Activated T-helper 1 cell treated with anti-CD3 and anti-CD28 coated beads, Interleukin-2, amount 50 U/mL, for 16 hours (primary cell): ENCODE data around the gene PPP1R14B.
A peak's percentile ranks its signal among the peaks of the same experiment; 100 is the strongest.

Source experiments
- DNase-seq, 2 donors: peaks; one replicate each; pipeline ENCODE4 v3.0.0-alpha.2; 2020; ENCODE audit warnings: low read depth in 1 of 2, low spot score in 1 of 2

The PPP1R14B gene

DNA sequence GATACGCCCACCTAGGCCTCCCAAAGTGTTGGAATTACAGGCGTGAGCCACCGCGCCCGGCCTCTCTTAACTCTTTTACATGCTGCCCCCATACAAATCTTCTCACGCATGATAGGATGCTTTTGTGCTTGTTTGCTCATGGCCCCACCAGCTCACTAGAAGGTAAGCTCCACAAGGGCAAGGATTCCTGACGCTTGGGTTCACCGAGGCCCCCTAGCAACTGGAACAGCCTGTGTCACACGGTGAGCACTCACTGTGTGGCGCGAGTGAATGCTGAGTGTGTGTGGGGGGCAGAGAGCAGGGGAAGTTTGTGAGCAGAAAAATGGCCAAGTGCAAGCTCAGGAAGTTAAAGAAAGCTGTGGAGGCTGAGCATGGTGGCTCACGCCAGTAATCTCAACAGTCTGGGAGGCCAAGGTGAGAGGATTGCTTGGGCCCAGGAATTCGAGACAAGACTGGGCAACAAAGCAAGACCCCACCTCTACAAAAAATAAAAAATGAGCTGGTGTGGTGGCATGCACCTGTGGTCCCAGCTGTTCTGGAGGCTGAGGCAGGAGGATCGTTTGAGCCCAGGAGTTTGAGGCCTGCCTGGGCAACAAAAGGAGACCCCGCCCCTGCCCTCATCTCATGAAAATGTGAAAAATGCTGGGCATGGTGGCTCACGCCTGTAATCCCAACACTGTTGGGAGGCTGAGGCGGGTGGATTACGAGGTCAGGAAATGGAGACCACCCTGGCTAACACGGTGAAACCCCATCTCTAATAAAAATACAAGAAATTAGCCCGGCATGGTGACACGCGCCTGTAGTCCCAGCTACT lies 35.4 kb upstream of the PPP1R14B start:
- no peak for DNase-seq

DNA sequence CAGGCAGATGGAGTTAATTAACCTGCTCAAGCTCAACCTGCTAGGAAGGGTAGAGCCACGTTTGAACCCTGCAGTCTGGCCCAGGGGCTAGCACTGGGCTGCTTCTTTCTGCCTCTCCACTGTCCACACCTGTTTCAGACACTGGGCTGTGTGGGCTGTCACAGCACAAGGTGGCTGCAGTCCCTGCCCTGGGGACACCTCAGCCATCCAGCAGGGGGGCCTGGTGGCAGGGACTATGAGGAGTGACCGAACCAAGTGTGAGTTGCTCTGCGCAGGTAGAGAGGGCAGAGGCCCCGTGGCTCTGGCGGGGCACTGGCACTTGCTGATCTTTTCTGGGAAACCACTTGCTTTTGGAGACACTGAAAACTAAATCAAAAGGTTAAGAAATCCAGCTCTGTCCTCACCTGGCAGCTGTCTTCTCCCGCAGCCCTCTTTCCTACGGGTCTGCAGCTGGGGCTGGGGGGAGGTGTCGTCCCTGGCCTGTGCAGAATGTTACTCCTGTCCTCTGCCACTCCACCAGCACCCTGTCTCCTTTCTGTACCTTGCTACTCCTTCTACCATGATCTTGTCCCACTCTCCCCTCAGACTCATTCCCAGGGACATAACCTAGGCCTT lies 31.9 kb upstream of the PPP1R14B start:
- no peak for DNase-seq

DNA sequence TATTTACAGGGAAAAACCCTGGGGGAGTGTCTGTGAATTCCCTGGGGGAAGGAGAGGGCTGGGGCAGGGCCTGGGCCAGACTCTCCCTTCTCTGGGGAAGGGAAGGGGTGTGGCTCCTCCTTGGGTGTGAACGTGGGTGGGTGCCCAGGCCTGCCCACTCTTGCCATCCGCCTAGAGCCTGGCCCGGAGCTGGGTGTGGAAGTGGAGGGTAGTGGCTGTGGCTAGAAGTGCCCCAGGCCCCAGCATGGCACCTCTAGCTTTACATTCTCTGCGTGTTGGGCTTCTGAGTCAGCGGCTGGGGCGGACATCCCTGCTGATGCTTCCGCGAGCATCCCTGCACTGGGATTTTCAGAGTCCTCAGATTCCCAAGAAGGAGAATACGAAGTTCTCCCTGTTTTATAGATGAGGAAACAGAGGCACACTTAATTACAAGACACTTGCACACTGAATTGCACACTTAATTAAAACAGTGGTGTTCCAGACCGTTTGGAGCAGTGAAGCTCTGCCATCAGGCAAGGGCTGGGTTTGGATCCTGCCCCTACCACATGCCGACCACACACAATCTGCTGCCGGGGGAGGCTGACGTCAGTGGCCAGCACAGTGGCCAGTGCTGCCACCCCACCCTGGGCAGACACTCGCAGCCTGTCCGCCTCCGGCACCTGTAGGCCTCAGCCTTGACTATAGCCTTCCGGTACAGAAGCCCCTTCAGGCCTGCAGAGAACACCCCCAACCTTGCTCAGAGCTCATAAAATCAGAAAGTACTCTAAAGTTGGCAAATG lies 30.1 kb upstream of the PPP1R14B start:
- DNase-seq: no peak

DNA sequence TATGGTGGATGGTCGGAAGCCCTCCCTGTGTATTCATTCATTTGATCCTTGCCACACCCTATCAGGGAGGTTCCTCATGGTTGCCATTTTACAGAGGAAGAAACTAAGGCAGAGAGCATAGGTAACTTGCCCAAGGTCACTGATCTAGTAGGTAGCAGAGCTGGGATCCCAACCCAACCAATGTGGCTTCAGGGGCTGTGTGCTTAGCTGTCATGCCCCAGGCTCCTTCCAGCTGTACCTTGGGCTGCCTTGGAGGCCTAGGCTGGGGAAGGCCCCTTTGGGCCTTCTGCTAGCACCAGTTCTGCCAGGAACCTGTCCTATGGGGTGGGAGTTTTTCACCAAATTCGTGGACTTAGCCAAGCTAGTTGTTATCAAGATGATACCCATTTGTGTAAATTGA lies 29.1 kb upstream of the PPP1R14B start:
- DNase-seq: no peak

DNA sequence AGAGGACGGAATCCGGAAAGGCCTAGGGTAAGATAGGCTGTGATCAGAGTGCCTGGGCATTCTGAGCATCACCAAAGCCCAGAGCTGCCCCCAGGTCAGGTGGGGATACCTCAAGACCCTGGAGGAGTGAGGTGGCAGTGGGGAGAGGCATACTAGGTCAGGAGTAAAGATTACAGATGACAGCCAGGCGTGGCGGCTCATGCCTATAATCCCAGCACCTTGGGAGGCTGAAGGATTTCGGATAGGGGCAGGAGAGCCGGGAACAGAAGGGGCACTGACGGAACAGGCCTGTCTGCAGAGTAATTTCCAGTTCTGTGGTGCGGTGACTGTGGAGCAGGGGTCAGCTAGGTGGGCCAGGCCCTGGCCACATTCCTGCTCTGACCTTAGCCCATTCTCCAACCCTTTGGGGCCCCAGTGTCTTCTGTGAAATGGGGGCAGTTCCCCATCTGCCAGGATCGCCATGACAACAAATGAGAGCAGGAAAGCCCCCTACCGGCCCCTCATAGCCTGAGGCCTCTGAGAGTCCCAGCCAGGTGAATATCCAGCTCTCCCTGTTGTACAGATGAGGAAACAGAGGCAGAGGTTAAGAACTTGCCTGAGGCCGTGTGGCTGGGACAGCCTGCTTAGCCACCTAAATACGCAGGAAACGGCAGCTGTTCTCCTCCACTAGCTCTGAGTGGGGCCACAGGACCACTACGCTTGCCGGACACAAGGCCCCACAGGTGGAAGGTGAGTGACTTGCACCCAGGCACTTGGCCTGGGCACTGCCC lies 28.5 kb upstream of the PPP1R14B start:
- no peak for DNase-seq

GRCh38 chr11:64269540-64270220 lies 22.9 kb upstream of the PPP1R14B start:
- DNase-seq: peak; percentile 95 to 97

GRCh38 chr11:64268893-64269539 lies 22.3 kb upstream of the PPP1R14B start:
- DNase-seq: no peak

GRCh38 chr11:64268025-64268892 lies 21.5 kb upstream of the PPP1R14B start:
- DNase-seq: no peak

DNA sequence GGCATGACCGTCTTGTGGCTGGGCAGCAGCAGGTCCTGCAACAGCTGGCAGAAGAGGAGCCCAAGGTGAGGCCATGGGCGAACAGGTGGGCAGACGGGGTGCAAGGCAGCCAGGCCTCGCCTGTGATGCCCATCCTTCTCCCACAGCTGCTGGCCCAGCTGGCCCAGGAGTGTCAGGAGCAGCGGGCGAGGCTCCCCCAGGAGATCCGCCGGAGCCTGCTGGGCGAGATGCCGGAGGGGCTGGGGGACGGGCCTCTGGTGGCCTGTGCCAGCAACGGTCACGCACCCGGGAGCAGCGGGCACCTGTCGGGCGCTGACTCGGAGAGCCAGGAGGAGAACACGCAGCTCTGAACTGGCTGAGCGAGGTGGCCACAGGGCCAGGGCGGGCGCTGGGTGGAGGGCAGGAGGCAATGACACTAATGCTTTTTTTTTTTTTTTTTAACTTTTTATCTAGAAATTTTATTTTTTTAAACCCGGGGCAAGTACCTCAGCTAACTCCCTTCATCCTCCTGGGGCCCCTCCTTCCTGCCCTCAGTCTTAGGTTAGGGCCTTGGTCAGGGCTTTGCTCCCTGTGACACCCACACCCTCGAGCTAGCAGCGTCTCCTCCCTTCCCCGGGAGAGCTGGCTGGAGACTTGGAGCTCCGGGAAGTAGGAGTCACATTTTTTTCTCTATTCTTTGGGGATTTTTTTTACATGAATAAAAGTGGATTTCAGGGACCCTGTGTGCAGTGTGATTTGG lies 20.6 kb upstream of the PPP1R14B start:
- no peak for DNase-seq

DNA sequence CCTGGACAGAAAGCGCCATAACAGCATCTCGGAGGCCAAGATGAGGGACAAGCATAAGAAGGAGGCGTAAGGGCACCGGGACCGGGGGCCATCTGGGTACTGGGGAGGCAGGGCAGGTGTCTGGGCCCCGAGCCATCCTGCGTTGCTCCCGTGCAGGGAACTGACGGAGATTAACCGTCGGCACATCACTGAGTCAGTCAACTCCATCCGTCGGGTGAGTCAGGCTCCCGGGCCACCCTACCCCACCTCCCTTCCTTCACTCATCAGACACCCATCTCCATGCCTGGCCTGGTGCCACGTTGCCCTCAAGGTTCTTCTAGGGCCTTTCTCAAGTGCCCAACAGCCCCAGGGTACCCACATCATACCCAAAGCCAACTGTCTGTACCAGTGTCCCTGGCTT lies 19.6 kb upstream of the PPP1R14B start:
- DNase-seq: no peak

DNA sequence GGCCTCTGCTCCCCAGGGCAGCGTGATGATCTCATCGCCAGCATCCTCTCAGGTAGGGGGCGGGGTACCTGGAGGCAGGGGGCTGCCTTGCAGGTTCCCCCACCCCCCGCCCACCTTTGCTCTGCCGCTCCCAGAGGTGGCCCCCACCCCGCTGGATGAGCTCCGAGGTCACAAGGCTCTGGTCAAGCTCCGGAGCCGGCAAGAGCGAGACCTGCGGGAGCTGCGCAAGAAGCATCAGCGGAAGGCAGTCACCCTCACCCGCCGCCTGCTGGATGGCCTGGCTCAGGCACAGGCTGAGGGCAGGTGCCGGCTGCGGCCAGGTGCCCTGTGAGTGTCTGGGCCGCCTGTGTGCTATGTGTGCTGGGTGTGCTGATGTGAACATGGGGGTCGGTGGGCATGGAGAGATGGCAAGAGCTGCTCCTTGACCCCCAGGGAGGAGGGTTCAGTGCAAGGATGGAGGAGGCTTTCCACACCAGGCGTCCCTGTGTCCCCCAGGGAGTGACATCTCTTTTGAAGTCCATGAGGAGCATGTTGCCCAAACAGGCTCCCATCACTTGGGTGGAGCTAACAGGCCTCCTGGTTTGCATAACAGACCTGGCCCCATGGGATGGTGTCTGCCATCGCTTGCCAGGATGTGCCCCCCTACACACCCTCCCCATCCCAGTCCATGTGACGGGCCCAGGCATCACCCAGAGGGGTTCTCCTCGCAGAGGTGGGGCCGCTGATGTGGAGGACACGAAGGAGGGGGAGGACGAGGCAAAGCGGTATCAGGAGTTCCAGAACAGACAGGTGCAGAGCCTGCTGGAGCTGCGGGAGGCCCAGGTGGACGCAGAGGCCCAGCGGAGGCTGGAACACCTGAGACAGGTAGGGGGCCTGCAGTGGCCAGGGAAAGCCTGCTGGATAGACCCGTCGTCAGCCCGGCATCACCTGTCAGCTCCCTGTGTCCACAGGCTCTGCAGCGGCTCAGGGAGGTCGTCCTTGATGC lies 18.7 kb upstream of the PPP1R14B start:
- no peak for DNase-seq

DNA sequence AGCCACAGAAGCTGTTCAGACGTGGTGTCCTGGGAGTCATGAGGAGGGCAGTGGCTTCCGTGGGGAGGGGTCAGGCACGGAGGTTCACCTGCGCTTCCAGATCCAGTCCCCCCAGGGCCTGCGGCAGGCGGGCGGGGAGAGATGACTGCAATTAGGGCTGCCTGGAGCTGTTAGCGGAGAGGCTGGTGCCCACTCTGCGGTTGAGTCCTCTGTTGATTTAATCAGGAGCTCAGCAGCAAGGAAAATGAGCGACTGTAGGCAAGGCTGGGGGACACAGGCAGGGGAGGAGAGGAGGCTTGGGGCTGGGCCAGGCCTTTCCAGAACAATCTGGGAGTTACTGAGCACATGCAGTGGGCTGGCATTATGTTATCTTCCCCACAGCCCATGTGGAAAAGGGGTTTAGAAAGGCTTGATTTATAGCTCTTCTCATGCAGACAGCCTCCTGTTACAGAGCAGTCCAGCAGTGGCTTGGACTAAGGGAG lies 17.7 kb upstream of the PPP1R14B start:
- no peak for DNase-seq

GRCh38 chr11:64263947-64264317 lies 17.2 kb upstream of the PPP1R14B start:
- no peak for DNase-seq

GRCh38 chr11:64263021-64263946 lies 16.5 kb upstream of the PPP1R14B start:
- DNase-seq: no peak

GRCh38 chr11:64262271-64263002 lies 15.7 kb upstream of the PPP1R14B start:
- no peak for DNase-seq
